ENCODE data around the gene SMC2. TPM values are rescaled to one million over a fixed set of nuclear protein-coding genes. Genes with fewer than 3 reads are reported as not detected.

SMC2 gene
- polyA plus RNA-seq, 2 of the 4 experiments (the other 2 are of a cell fraction): 33.9 to 43.3 TPM

DNA sequence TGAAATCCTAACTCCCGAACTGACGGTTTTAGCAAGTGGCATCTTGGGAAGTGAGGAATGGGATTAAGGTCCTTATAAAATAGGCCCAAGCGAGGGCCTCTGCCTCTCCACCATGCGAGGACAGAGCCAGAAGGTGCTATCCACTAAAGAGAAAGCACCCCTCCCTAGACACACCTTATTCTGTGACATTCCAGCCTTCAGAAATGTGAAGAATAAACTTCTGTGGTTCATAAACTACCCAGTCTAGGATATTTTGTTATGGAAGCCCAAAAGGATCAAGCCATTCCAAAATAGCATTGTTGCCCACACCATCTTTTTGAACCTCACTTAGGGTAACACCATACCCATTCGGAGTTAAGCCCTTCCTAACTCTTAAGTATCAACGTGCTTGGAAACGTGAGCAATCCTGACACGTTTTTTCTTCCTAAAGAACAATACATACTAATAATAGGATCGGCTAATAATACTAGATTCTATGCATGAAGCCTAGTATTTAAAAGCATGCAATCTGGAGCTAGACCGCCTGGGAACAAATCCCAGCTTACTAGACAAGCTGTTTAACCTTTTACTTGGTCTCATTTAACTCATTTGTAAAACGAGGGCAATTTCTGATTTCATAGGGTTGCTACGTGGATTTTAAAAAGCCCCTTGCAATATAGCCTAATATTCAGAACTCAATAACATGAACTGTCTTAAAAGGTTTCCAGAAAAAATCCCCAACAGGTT is 1.1 kb upstream of the SMC2 start (continued):
- TF ChIP-seq REST (IDR thresholded peaks at IDR 0.05): no peak
- no peak for TF ChIP-seq FOXS1 (CRISPR knock-in tag; IDR thresholded peaks at IDR 0.05)

DNA sequence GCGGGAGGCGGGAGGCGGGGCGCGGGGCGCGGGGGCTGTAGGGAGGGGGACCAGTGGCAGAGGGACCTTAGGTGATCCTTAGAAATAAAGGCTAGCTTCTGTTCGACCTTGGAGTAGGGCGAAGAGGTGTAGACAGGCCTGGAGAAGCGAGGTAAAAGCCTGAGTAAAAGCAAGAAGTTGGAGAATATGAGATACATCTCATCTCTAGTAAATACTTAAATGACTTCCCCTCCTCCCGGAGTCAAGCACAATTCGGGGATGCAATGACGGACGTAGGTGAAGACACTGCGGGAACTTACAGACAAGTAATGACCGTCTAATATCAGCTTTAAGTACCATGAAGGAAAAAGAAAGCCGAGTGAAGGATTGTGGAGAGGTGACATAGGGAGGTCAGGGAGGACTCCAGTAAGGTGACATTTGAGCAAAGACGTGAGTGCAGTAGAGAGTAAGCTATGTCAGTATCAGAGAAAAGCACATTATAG is 466 bp downstream of the SMC2 start:
- no peak for TF ChIP-seq NFE2L2 (conservative IDR thresholded peaks at IDR 0.05; ENCODE audit: low read length)
- TF ChIP-seq, protein P1, sequence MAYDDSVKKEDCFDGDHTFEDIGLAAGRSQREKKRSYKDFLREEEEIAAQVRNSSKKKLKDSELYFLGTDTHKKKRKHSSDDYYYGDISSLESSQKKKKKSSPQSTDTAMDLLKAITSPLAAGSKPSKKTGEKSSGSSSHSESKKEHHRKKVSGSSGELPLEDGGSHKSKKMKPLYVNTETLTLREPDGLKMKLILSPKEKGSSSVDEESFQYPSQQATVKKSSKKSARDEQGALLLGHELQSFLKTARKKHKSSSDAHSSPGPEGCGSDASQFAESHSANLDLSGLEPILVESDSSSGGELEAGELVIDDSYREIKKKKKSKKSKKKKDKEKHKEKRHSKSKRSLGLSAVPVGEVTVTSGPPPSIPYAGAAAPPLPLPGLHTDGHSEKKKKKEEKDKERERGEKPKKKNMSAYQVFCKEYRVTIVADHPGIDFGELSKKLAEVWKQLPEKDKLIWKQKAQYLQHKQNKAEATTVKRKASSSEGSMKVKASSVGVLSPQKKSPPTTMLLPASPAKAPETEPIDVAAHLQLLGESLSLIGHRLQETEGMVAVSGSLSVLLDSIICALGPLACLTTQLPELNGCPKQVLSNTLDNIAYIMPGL (CRISPR knock-in tag; IDR thresholded peaks at IDR 0.05; ENCODE audit: borderline replicate concordance): no peak
- no peak for TF ChIP-seq MAZ (IDR thresholded peaks at IDR 0.05; ENCODE audit: borderline replicate concordance, low read depth, low read length)
- POLR2A ChIA-PET: interaction anchor here (1.4 kb wide), 1 partner anchor 290 kb away, joined by 5 read pairs; no protein-coding TSS in a partner anchor
- WGBS (ENCODE audit: missing lambda C conversion rate): 3% methylated on average over 16 of the region's 18 CpGs
- ATAC-seq (peak; percentile 15 to 19; a peak in 4 of 6 replicates), DNase-seq (ENCODE audit: low read depth in 1 of 2, low spot score in 1 of 2) (peak in 1 of 2 experiments; percentile 11), FAIRE-seq (no peak)
- no peaks in the 10 kb centered on the region for H3K9me3 ChIP-seq
- H3K4me2 ChIP-seq: peak overlapping the region; percentile 85
- peak overlapping the region; percentile 92 to 93 for H3K27ac ChIP-seq
- H3K4me3 ChIP-seq: peak overlapping the region; percentile 56
- H3K4me1 ChIP-seq: peaks cover 19% of the 10 kb centered on the region; the same call in 2 of the 3 replicates
- CTCF ChIA-PET: interaction anchor here (1.2 to 1.4 kb wide), 2 partner anchors 9 to 295 kb away, joined by 3 read pairs; no protein-coding TSS in a partner anchor

DNA sequence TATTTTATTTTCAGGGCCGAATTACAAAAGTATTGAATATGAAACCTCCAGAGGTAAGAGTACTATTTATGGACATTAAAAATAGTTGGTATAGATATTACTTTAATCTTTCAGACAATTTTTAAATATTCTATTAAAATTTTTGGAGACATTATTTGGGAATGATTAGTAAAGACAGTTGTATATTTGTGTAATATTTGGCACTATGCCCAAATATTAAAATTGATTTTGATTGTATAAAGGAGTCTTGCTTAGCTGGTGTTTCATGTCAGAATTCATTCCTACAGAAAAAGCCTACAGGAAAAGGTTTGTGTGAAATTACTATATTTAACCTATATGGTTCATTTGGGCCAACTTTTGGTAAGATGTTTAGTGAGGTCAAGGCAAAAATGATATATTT is 5.5 kb downstream of the SMC2 start:
- 93% methylated on average over 1 of the region's 1 CpG for WGBS (ENCODE audit: missing lambda C conversion rate)
- CTCF ChIA-PET: no interaction called here
- TF ChIP-seq RARB (CRISPR knock-in tag; IDR thresholded peaks at IDR 0.05): no peak
- no peak for TF ChIP-seq E2F6 (IDR thresholded peaks at IDR 0.05; ENCODE audit: borderline replicate concordance, low read depth)
- TF ChIP-seq BCL3 (IDR thresholded peaks at IDR 0.05): no peak
- no peak for TF ChIP-seq REST (IDR thresholded peaks at IDR 0.05)
- no peak for TF ChIP-seq USF2 (IDR thresholded peaks at IDR 0.05)
- TF ChIP-seq POLR2A (IDR thresholded peaks at IDR 0.05; ENCODE audit: low read length): no peak
- TF ChIP-seq FOSB (CRISPR knock-in tag; IDR thresholded peaks at IDR 0.05): no peak
- TF ChIP-seq MAZ (IDR thresholded peaks at IDR 0.05; ENCODE audit: borderline replicate concordance, low read depth, low read length): no peak
- no peak for TF ChIP-seq ATOH8 (CRISPR knock-in tag; IDR thresholded peaks at IDR 0.05; ENCODE audit: low read depth)
- TF ChIP-seq RAD21 (conservative IDR thresholded peaks at IDR 0.05 in 1 of 2, IDR thresholded peaks at IDR 0.05 in 1 of 2): no peak
- TF ChIP-seq RNF2 (IDR thresholded peaks at IDR 0.05; ENCODE audit: borderline replicate concordance, low read depth): no peak
- no peak for TF ChIP-seq POLR2AphosphoS2 (conservative IDR thresholded peaks at IDR 0.05; ENCODE audit: low read length)
- TF ChIP-seq HOXA7 (CRISPR knock-in tag; IDR thresholded peaks at IDR 0.05): no peak
- no peak for TF ChIP-seq ZNF302 (CRISPR knock-in tag; IDR thresholded peaks at IDR 0.05)
- no peak for TF ChIP-seq FOSL2 (IDR thresholded peaks at IDR 0.05)
- no peak for TF ChIP-seq FOSL2 (CRISPR knock-in tag; IDR thresholded peaks at IDR 0.05)

More for the DNA sequence above, 5.5 kb downstream of the SMC2 start:
- POLR2A ChIA-PET: no interaction called here
- Histone ChIP-seq H3K4me3 (no peak overlapping the region), H3K27ac (no peak overlapping the region), H3K4me2 (no peak overlapping the region), H3K4me1 (peaks cover 8% of the 10 kb centered on the region; the same call in 2 of the 3 replicates), H3K9me3 (no peaks in the 10 kb centered on the region)
- FAIRE-seq: no peak
- no peak for ATAC-seq
- DNase-seq (ENCODE audit: low read depth in 1 of 2, low spot score in 1 of 2): no peak

All from A549 (cell line).